ENCODE measurements around the gene OTULIN.
A peak's percentile ranks its signal among the peaks of the same experiment; 100 is the strongest.

The OTULIN gene

GRCh38 chr5:14705556-14705955 lies 41.0 kb downstream of the OTULIN start:
- Histone ChIP-seq H4K20me1 (ENCODE audit: insufficient read depth, low read length) (no peaks in the 10 kb centered on the region), H3K36me3 (ENCODE audit: insufficient read depth, low read length) (peaks cover 62% of the 10 kb centered on the region), H3K9me3 (ENCODE audit: low read length) (no peaks in the 10 kb centered on the region), H3K4me3 (ENCODE audit: low read depth, low read length, poor library complexity, severe bottlenecking) (no peak overlapping the region), H2AFZ (ENCODE audit: low read length) (no peak overlapping the region), H3K4me2 (ENCODE audit: low read length) (no peak overlapping the region), H3F3A (ENCODE audit: insufficient read depth, low read length) (no peaks in the 10 kb centered on the region), H3K27ac (ENCODE audit: low read depth, low read length, poor library complexity, severe bottlenecking) (no peak overlapping the region), H3K9me2 (ENCODE audit: low read depth, low read length) (no peaks in the 10 kb centered on the region), H3K79me2 (ENCODE audit: insufficient read depth, low read length) (no peaks in the 10 kb centered on the region), H3K4me1 (ENCODE audit: insufficient read depth, low read length, severe bottlenecking) (peaks cover 19% of the 10 kb centered on the region), H3K27me3 (ENCODE audit: insufficient read depth, low read length) (no peaks in the 10 kb centered on the region), H3K9ac (ENCODE audit: low read length) (no peak overlapping the region)
- TF ChIP-seq CTCF (IDR thresholded peaks at IDR 0.05; ENCODE audit: low read length) (no peak), EZH2 (IDR thresholded peaks at IDR 0.05; ENCODE audit: borderline replicate concordance, low read length) (no peak)

- Histone ChIP-seq H3K36me3 (ENCODE audit: insufficient read depth, low read length) (peaks cover 69% of the 10 kb centered on the region), H3F3A (ENCODE audit: insufficient read depth, low read length) (no peaks in the 10 kb centered on the region), H3K9ac (ENCODE audit: low read length) (peak overlapping the region; percentile 6), H3K27me3 (ENCODE audit: insufficient read depth, low read length) (no peaks in the 10 kb centered on the region), H4K20me1 (ENCODE audit: insufficient read depth, low read length) (no peaks in the 10 kb centered on the region), H2AFZ (ENCODE audit: low read length) (no peak overlapping the region), H3K9me2 (ENCODE audit: low read depth, low read length) (no peaks in the 10 kb centered on the region), H3K4me2 (ENCODE audit: low read length) (no peak overlapping the region; the same call in 1 of the 2 replicates), H3K79me2 (ENCODE audit: insufficient read depth, low read length) (no peaks in the 10 kb centered on the region), H3K27ac (ENCODE audit: low read depth, low read length, poor library complexity, severe bottlenecking) (peak overlapping the region; percentile 73), H3K4me1 (ENCODE audit: insufficient read depth, low read length, severe bottlenecking) (peaks cover 19% of the 10 kb centered on the region), H3K4me3 (ENCODE audit: low read depth, low read length, poor library complexity, severe bottlenecking) (no peak overlapping the region), H3K9me3 (ENCODE audit: low read length) (no peaks in the 10 kb centered on the region)
- TF ChIP-seq EZH2 (IDR thresholded peaks at IDR 0.05; ENCODE audit: borderline replicate concordance, low read length) (no peak), CTCF (IDR thresholded peaks at IDR 0.05; ENCODE audit: low read length) (no peak)
These were observed 42.1 kb downstream of the OTULIN start for GRCh38 chr5:14706615-14707021.

- no peak overlapping the region for H3K27ac ChIP-seq (ENCODE audit: low read depth, low read length, poor library complexity, severe bottlenecking)
- peaks cover 19% of the 10 kb centered on the region for H3K4me1 ChIP-seq (ENCODE audit: insufficient read depth, low read length, severe bottlenecking)
- no peaks in the 10 kb centered on the region for H4K20me1 ChIP-seq (ENCODE audit: insufficient read depth, low read length)
- H3F3A ChIP-seq (ENCODE audit: insufficient read depth, low read length) = no peaks in the 10 kb centered on the region
- TF ChIP-seq EZH2 (IDR thresholded peaks at IDR 0.05; ENCODE audit: borderline replicate concordance, low read length) (no peak), CTCF (IDR thresholded peaks at IDR 0.05; ENCODE audit: low read length) (no peak)
- no peak overlapping the region for H3K4me3 ChIP-seq (ENCODE audit: low read depth, low read length, poor library complexity, severe bottlenecking)
- H3K9me2 ChIP-seq (ENCODE audit: low read depth, low read length) = no peaks in the 10 kb centered on the region
- no peaks in the 10 kb centered on the region for H3K27me3 ChIP-seq (ENCODE audit: insufficient read depth, low read length)
- no peak overlapping the region for H3K9ac ChIP-seq (ENCODE audit: low read length)
- H3K36me3 ChIP-seq (ENCODE audit: insufficient read depth, low read length) = peaks cover 81% of the 10 kb centered on the region
- H3K4me2 ChIP-seq (ENCODE audit: low read length) = no peak overlapping the region
- H2AFZ ChIP-seq (ENCODE audit: low read length) = no peak overlapping the region
- no peaks in the 10 kb centered on the region for H3K79me2 ChIP-seq (ENCODE audit: insufficient read depth, low read length)
- H3K9me3 ChIP-seq (ENCODE audit: low read length) = no peaks in the 10 kb centered on the region
These were observed 43.4 kb downstream of the OTULIN start for GRCh38 chr5:14707811-14708390.
